Stimulated activated CD4-positive, alpha-beta T cell treated with anti-CD3 and anti-CD28 coated beads, TNF-alpha, amount 100 ng/mL, for 48 hours (primary cell): ENCODE measurements around the gene SPINT2.
"Not testable (repeated sequence)": the region's sequence is repeated elsewhere in the genome, so short reads cannot be mapped to it uniquely, and the experiment has no call there.

ENCODE experiments used
- DNase-seq, 3 donors: peaks; one replicate each; pipeline ENCODE4 v3.0.0-alpha.2; 2020; ENCODE audit warnings: low read depth in 3 of 3

Gene SPINT2

DNA sequence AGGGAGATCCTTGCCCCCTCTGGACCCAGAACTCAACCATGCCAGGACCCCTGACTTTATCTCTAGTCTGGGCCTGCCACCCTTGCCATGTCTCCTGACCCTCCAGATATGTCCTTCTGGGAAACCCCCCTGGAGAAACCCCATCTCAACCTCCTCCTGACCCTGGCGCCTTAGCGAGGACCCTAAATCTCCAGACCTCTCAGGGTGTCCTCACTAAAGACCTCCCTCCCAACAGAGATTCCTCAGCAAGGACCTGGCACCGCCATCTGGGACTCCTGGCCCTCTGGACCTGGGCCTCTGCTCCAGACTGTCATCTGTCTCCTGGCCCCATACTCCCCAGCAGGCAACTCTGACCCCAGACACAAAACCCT is 56.6 kb downstream of the SPINT2 start:
- DNase-seq = no peak

DNA sequence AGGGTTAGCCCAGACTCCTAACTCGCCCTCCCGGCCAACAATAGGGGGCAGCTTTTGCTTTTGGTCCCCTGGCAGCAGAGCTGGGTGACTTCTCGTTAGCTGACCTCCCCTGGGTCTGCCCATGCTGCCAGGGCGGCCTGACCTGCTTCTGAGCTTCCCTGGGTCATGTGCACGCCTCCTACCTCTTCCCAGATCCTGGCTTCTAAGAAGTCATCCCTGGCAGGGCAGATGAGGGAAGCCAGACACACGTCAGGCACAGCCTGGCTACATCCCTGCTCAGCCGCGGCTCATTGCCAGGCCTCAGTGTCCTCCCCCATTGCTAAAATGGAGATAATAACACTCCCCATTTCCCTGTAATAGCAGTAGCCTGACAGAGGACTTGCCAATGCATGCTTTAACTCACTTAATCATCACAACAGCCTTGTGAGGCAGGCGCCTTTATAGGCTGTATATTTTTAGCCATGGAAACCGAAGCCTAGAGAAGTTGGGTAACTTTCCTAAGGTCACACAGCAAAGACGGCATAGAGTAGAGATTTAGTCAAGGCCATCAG is 57.3 kb downstream of the SPINT2 start:
- DNase-seq = no peak

DNA sequence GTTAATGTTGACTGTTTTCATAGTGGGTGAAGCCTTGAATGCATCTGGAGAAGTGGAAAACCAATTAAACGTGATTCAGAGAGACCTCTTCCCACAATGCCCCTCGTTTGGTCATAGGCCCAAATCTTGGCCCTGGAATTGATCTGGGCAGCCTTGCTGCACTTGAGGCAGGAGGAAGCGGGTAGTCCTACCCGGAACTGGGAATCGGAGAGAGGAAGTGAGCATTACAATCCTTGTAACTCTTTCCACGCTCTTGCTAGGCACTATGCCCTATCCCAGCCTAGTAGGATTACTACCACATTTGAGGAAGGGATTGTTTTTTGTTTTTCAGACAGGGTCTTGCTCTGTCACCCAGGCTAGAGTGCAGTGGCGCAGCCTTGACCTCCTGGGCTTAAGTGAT is 58.9 kb downstream of the SPINT2 start:
- DNase-seq = no peak

DNA sequence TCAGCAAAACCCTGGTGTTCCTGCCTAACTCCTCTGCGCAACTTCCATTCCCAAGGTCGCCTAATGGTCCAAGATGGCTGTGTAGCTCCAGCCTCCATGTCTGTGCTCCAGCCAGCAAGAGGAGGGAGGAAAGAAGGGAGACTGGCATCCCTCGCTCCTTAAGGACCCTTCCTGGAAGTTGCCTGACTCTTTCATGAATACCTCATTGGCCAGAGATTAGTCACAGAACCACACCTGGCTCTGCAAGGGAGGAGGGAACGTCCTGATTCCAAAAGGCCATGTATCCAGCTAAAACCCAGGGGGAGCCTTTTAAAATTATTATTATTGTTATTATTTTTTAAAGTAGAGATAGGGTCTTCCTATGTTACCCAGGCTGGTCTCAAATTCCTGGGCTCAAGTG is 60.1 kb downstream of the SPINT2 start:
- DNase-seq = no peak

DNA sequence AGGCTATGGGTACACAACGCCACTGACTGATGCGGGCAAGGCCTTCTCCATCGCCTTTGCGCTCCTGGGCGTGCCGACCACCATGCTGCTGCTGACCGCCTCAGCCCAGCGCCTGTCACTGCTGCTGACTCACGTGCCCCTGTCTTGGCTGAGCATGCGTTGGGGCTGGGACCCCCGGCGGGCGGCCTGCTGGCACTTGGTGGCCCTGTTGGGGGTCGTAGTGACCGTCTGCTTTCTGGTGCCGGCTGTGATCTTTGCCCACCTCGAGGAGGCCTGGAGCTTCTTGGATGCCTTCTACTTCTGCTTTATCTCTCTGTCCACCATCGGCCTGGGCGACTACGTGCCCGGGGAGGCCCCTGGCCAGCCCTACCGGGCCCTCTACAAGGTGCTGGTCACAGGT is 62.2 kb downstream of the SPINT2 start:
- DNase-seq = no peak

DNA sequence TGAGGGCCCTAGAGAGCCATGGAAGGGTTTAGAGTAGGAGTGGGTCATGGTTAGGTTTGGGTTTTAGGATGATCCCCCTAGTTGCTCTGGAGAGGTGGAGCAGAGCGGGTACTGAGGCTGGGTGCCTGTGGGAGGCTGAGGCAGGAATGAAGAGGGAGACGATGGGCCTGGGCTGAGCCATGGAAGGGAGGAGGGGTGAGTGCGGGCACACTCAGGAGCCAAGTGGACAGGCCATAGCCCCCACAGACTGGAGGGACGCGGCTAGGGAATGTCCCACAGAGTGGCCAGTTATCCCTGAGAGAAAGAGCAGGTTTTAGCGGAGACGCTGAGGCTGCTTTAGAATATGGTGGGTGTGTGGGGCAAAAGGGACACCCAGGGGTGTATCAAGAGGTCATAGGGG is 65.3 kb downstream of the SPINT2 start:
- DNase-seq = no peak

DNA sequence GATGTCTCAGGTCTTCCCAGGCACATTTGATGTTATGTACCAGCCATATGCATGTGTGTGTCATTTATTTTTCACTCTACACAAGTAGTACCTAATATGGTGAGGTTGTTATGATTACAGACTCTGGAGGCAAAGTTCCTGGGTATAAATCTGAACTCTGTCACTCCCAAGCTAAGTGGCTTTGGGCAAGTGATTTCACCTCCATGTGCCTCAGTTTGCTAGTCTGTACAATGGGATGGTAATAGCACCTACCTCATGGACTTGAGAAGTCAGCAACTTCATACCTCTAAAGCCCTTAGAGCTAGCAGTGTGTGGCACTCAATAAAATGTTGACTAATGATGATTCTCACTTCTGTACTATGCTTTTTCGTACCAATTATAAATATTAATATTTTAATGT is 67.4 kb downstream of the SPINT2 start:
- DNase-seq = no peak

DNA sequence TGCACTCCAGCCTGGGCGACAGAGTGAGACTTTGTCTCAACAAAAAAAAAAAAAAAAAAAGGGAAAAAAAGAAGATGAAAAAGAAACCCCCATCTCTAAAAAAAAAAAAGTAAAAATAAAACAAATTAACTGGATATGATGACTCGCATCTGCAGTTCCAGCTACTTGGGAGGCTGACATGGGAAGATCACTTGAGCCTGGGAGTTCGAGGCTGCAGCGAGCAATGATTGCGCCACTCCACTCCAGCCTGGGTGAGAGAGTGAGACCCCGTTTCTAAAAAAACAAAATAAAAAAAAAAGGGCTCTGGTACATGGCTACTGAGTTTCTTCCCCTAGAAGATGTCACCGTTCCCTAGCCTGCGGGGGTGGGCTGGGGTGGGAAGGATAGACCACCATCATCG is 68.9 kb downstream of the SPINT2 start:
- no peak for DNase-seq

DNA sequence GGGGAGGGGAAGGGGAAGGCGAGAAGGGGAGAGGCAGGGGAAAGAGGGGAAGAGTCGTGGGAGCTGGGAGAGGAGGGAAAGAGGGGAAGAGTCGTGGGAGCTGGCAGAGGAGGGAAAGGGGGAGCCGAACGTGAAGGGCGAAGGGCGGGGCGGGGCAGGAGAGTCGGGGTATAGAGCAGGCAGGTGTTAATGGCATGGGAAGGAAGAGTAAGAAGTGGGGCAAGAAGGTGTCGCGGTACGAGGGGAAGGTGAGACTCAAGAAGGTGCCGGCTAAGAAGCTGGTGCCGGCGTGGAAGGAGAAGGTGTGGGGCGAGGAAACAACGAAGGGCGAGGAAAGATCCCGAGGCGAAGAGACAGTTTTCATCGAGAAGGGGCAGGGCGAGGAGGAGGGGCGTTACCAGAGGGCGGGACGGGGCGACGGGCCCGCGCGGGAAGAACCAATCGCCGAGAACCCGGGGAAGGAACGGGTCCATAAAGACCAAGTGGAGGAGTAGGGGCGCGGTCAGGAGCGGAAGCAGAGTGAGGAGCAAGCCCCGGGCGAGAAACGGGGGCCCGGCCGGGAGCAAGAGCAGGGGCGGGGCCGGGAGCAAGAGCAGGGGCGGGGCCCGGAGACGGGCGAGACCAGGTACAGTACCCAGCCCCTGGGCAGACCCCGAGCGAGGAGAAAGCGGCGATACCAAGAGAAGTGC is 71.7 kb downstream of the SPINT2 start:
- DNase-seq = peak; percentile 92 to 96 (median 93)

DNA sequence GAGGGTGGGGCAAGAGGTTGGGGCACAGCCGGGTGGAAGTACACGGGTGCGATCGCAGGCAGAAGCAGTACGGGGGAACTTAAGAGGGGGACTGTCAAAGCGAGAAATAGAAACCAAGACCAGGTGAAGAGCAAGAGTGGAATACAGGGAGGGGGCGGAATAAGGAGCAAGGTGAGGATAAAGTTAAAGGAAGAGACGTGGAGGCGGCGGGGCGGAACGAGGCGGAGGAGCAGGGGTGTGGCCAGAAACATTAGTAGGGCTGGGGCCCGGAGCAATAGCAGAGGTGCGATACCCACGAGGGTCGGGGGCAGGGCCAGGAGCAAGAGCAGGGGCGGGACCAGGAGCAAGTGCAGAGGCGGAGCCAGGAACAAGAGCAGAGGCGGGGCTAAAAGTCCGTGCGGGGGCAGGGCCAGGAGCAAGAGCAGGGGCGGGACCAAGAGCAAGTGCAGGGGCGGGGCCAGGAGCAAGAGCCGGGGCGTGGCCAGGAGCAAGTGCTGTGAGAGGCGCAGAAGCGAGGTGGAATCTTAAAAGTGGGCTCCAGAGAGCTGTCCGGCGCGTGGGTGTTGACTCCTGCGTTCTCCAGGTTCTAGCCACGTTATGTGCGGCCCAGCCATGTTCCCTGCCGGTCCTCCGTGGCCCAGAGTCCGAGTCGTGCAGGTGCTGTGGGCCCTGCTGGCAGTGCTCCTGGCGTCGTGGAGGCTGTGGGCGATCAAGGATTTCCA is 72.4 kb downstream of the SPINT2 start:
- DNase-seq = peak; percentile 93 to 97 (median 95)

DNA sequence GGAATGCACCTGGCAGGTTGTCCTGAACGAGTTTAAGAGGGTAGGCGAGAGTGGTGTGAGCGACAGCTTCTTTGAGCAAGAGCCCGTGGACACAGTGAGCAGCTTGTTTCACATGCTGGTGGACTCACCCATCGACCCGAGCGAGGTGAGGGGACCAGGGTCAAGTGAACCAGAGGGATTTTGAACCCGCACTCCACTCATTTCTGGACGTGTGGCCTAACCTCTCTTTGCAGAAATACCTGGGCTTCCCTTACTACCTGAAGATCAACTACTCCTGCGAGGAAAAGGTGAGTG is 72.9 kb downstream of the SPINT2 start:
- no peak for DNase-seq

DNA sequence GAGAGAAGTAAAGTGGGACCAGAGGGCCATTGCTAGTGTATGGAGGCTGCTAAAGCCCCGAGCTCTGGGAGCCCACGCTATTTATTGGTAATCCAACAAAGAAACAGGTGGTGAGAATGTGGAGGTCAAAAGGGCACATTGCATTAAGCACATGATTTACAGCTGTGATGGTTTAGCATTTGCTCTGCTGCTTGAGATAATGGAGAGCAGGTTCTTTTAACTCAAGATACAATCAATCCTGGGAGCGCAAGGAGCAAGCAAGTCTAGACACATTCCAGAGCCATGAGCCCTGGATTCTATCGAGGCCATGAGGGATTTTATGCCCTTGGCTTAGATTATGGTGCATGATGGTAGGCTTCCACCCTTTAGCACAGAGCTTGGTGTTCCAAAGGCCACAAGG is 74.6 kb downstream of the SPINT2 start:
- not testable (repeated sequence) for DNase-seq

DNA sequence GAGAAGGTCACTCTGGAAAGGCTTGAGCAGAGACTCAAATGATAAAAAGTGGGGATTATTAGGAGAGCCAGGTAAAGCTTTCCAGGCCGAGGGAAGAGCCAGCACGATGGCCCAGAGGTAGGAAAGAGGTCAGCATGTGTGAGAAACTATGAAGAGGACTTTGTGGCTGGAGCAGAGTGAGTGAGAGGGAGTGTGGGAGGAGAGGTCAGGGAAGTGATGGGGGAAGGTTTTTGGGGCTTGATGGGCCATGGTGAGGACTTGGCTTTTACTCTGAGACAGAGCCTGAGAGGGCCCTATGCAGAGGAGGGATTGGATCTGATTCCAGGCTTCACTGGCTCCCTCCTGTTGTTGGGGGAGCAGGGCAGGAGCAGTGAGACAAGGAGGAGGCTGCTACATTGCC is 76.6 kb downstream of the SPINT2 start:
- DNase-seq = no peak
